ENCODE results near the gene DENND4A. TPM values are rescaled to one million over a fixed set of nuclear protein-coding genes. Genes with fewer than 3 reads are reported as not detected.

The DENND4A gene
- total RNA-seq (2012; rRNA removed) (17.7 and 18.6 TPM in 2 replicates), polyA plus RNA-seq (2012; rRNA removed) (3.2 and 4.1 TPM in 2 replicates), Bru-seq, nascent RNA (percentile 81 among the genes with signal in this experiment), BruChase-seq, experiment 1, labeled RNA remaining after a 6-hour chase (percentile 92 among the genes with signal in this experiment), BruChase-seq, experiment 2, labeled RNA remaining after a 2-hour chase (percentile 91 among the genes with signal in this experiment)
- 0.75 and 0.77 TPM in 2 replicates for polyA plus RNA-seq (2012; cell fraction: cytosol; rRNA removed)
- 0.83 and 8.7 TPM in 2 replicates for polyA plus RNA-seq (2012; cell fraction: nucleus; rRNA removed; ENCODE audit: low replicate concordance)
- long read RNA-seq, partial matches to known transcripts, result 3 of 5 reads
- long read RNA-seq, other reads (novel, unspliced or antisense), result 2 of 5 reads

GRCh38 chr15:65792138-65792987 is at the start of gene DENND4A:
Gene DENND4A (minus strand): TSS chr15:65792293. CDS start chr15:65756450, 35,843 bp downstream.
- Histone ChIP-seq H2BK20ac (ENCODE audit: low read depth, low read length) (peak within 1 kb of the TSS; percentile 85), H3K27me3 (ENCODE audit: control insufficient read depth, insufficient read depth, low read length) (no peaks in the 10 kb centered on the region), H2BK5ac (ENCODE audit: low read depth, low read length, poor library complexity, severe bottlenecking) (peak within 1 kb of the TSS; percentile 93), H3K9me1 (ENCODE audit: insufficient read depth, low read length) (peaks cover 5% of the 10 kb centered on the region), H3K18ac (ENCODE audit: low read depth, low read length) (peak within 1 kb of the TSS; percentile 55), H3K23ac (ENCODE audit: low read depth, low read length) (peak within 1 kb of the TSS; percentile 86), H2BK120ac (ENCODE audit: low read depth, low read length) (peak within 1 kb of the TSS; percentile 94), H3K36me3 (ENCODE audit: control insufficient read depth, insufficient read depth, low read length) (no peaks in the 10 kb centered on the region), H3K4me1 (ENCODE audit: control insufficient read depth, insufficient read depth, low read length) (peaks cover 4% of the 10 kb centered on the region; the same call in 1 of the 2 replicates), H4K5ac (ENCODE audit: low read depth, low read length) (peak within 1 kb of the TSS; percentile 19; the same call in 1 of the 2 replicates), H3K79me1 (ENCODE audit: low read depth in 1 of 2, low read length in 2 of 2) (peaks cover 6 to 31% of the 10 kb centered on the region in 2 experiments), H4K20me1 (ENCODE audit: insufficient read depth, low read length) (peaks cover 4% of the 10 kb centered on the region; the same call in 1 of the 2 replicates), H2AK5ac (ENCODE audit: low read depth, low read length) (peak within 1 kb of the TSS; percentile 17; the same call in 1 of the 2 replicates), H3K4ac (ENCODE audit: low read depth, low read length) (peak within 1 kb of the TSS; percentile 95), H3K56ac (ENCODE audit: extremely low read depth, insufficient read depth, low read length) (peak within 1 kb of the TSS; percentile 91), H3K9me3 (ENCODE audit: control insufficient read depth, insufficient read depth, low read length) (no peaks in the 10 kb centered on the region), H2AK9ac (replicated peaks; ENCODE audit: low read depth, low read length, poor library complexity) (peak within 1 kb of the TSS; percentile 45), H3K9ac (ENCODE audit: low read depth, low read length) (peak within 1 kb of the TSS; percentile 90), H3K27ac (ENCODE audit: insufficient read depth, low read length) (peak within 1 kb of the TSS; percentile 86), H4K8ac (ENCODE audit: low read depth in 2 of 2, low read length in 2 of 2) (peak within 1 kb of the TSS; percentile 26 to 81; a peak in 3 of 4 replicates), H2AFZ (replicated peaks; ENCODE audit: low read length, poor library complexity) (peak within 1 kb of the TSS; percentile 99), H3K4me3 (ENCODE audit: insufficient read depth, low read depth, low read length) (peak within 1 kb of the TSS; percentile 61), H4K91ac (ENCODE audit: insufficient read depth, low read depth, low read length) (peak within 1 kb of the TSS; percentile 68), H3K14ac (replicated peaks; ENCODE audit: low read depth, low read length) (peak within 1 kb of the TSS; percentile 99), H2BK15ac (ENCODE audit: low read depth, low read length) (peak within 1 kb of the TSS; percentile 80; the same call in 2 of the 3 replicates), H3K4me2 (ENCODE audit: low read depth, low read length) (peak within 1 kb of the TSS; percentile 99)
- ATAC-seq (ENCODE audit: low read depth) (peak; percentile 94), DNase-seq (peak; percentile 98)
- dilution Hi-C loops (cut with HindIII; ENCODE audit: low sequenced_read_pairs, unreplicated experiment), result no loop called here
- BruUV-seq (replicated peaks), result no TSS peak
- POLR2A ChIA-PET (ENCODE audit: unreplicated experiment), result interaction anchor here (0.6 to 0.7 kb wide), 2 partner anchors 77 to 387 kb away, joined by 3 read pairs; partner anchors contain the start of gene RAB11A
- TF ChIP-seq USF2 (IDR thresholded peaks at IDR 0.05; ENCODE audit: low read depth, low read length) (no peak), MXI1 (IDR thresholded peaks at IDR 0.05; ENCODE audit: borderline replicate concordance, low read depth, low read length) (peak; percentile 33; the same call in 1 of the 2 replicates), MAFK (IDR thresholded peaks at IDR 0.05; ENCODE audit: low read depth, low read length) (no peak), CEBPB (IDR thresholded peaks at IDR 0.05; ENCODE audit: low read depth, low read length) (peak; percentile 60), RAD21 (IDR thresholded peaks at IDR 0.05; ENCODE audit: low read length) (peak; percentile 13; the same call in 1 of the 2 replicates), FOS (IDR thresholded peaks at IDR 0.05; ENCODE audit: low read depth, low read length) (no peak), BHLHE40 (IDR thresholded peaks at IDR 0.05; ENCODE audit: low read depth, low read length) (0 out of 2 replicates have a peak, but pooled peaks have one; percentile 33), CHD1 (IDR thresholded peaks at IDR 0.05; ENCODE audit: low read depth, low read length) (no peak), POLR2A (IDR thresholded peaks at IDR 0.05; ENCODE audit: low read depth, low read length) (peak; percentile 74), RFX5 (IDR thresholded peaks at IDR 0.05; ENCODE audit: low read depth, low read length) (peak; percentile 85), ELK1 (IDR thresholded peaks at IDR 0.05; ENCODE audit: borderline replicate concordance, low read depth, low read length) (no peak)
- CTCF ChIA-PET, result interaction anchor here (1.0 kb wide), 1 partner anchor 153 kb away, joined by 3 read pairs; no protein-coding TSS in a partner anchor
- 2% methylated on average over 14 of the region's 63 CpGs; no CpG with 5 or more reads in 1 of the 2 experiments for WGBS, 2 experiments (ENCODE audit: extremely low coverage in 2 of 2, insufficient read length in 1 of 2)
- in situ Hi-C loops (cut with MboI; ENCODE audit: low sequenced_read_pairs), result no loop called here
- intact Hi-C loops (cut with micrococcal nuclease), result loop anchor here (1.0 to 5.0 kb wide), 3 partner anchors 40 to 77 kb away; partner anchors contain the start of gene RAB11A
